GM21390 (cell line): ENCODE data around the gene ARHGEF1.
A peak's percentile ranks its signal among the peaks of the same experiment; 100 is the strongest.
"Not testable (repeated sequence)": the region's sequence is repeated elsewhere in the genome, so short reads cannot be mapped to it uniquely, and the experiment has no call there.

Source experiments
- ATAC-seq: cut with Tn5 transposase; IDR thresholded peaks from one replicate; pipeline ENCODE4 v1.9.1; 2021; ENCODE audit not compliant: unreplicated experiment

ARHGEF1 gene

GRCh38 chr19:41861846-41862245 is 21.1 kb upstream of the ARHGEF1 start:
- ATAC-seq: no peak

GRCh38 chr19:41862445-41862986 is 20.5 kb upstream of the ARHGEF1 start:
- ATAC-seq: no peak

GRCh38 chr19:41863209-41863931 is 19.6 kb upstream of the ARHGEF1 start:
- no peak for ATAC-seq

- ATAC-seq: no peak
Measured at GRCh38 chr19:41864374-41864773, 18.6 kb upstream of the ARHGEF1 start.

- no peak for ATAC-seq
Measured at GRCh38 chr19:41866284-41866683, 16.7 kb upstream of the ARHGEF1 start.

- ATAC-seq: no peak
Measured at GRCh38 chr19:41868120-41868988, 14.6 kb upstream of the ARHGEF1 start.

GRCh38 chr19:41868989-41869300 is 14.0 kb upstream of the ARHGEF1 start:
- no peak for ATAC-seq

GRCh38 chr19:41869374-41869955 is 13.5 kb upstream of the ARHGEF1 start:
- ATAC-seq: no peak

GRCh38 chr19:41870401-41870873 is 12.5 kb upstream of the ARHGEF1 start:
- no peak for ATAC-seq

- peak; percentile 64 for ATAC-seq
Measured at GRCh38 chr19:41871573-41872383, 11.2 kb upstream of the ARHGEF1 start.

- ATAC-seq: no peak
Measured at GRCh38 chr19:41872384-41872774, 10.6 kb upstream of the ARHGEF1 start.

GRCh38 chr19:41872775-41873647 is 10.0 kb upstream of the ARHGEF1 start:
- ATAC-seq: no peak

- ATAC-seq: not testable (repeated sequence)
Measured at GRCh38 chr19:41875973-41876372, 7.0 kb upstream of the ARHGEF1 start.

GRCh38 chr19:41876847-41877832 is 5.8 kb upstream of the ARHGEF1 start, which contains the start of gene CD79A:
Gene CD79A (plus strand): TSS chr19:41877279. CDS start chr19:41877305, 26 bp downstream.
- peak; percentile 58 for ATAC-seq

- no peak for ATAC-seq
Measured at GRCh38 chr19:41877916-41878905, 4.8 kb upstream of the ARHGEF1 start.

- no peak for ATAC-seq
Measured at GRCh38 chr19:41879080-41879479, 3.9 kb upstream of the ARHGEF1 start.

GRCh38 chr19:41879670-41880328 is 3.2 kb upstream of the ARHGEF1 start:
- ATAC-seq: no peak
